GM06990 (cell line): Measurements from ENCODE around the gene CNTNAP2.

Source experiments
- DNase-seq: peaks from one replicate; pipeline ENCODE4 v3.0.0-alpha.2; 2011; ENCODE audit not compliant: insufficient read length; ENCODE audit errors: extremely low read depth
- H3K27me3 ChIP-seq: replicated peaks from 2 replicates; pipeline ENCODE4 v1.6.0; 2011; ENCODE audit warnings: low read length; ENCODE audit not compliant: control insufficient read depth, insufficient read depth
- H3K36me3 ChIP-seq: 2 replicates; pipeline ENCODE4 v1.5.1; 2011; ENCODE audit warnings: low read length; ENCODE audit not compliant: control insufficient read depth, insufficient read depth
- H3K4me3 ChIP-seq: replicated peaks from 2 replicates; pipeline ENCODE4 v1.5.1; 2011; ENCODE audit warnings: low read depth, mild to moderate bottlenecking, control low read depth, low read length
- CTCF ChIP-seq: IDR thresholded peaks from 2 replicates; pipeline ENCODE4 v1.5.1; 2011; ENCODE audit warnings: low read length, control low read depth, mild to moderate bottlenecking, inconsistent platforms; ENCODE audit not compliant: insufficient read depth, poor library complexity, severe bottlenecking

CNTNAP2 gene

GRCh38 chr7:146262527-146262926 lies 145.9 kb downstream of the CNTNAP2 start:
- Histone ChIP-seq H3K36me3 (no peaks in the 10 kb centered on the region), H3K27me3 (no peaks in the 10 kb centered on the region), H3K4me3 (no peak overlapping the region)
- DNase-seq = no peak
- TF ChIP-seq CTCF = no peak

- H3K27me3 ChIP-seq = no peaks in the 10 kb centered on the region
- no peak for DNase-seq
- no peak overlapping the region for H3K4me3 ChIP-seq
- TF ChIP-seq CTCF = no peak
- no peaks in the 10 kb centered on the region for H3K36me3 ChIP-seq
These were observed 160.3 kb downstream of the CNTNAP2 start for GRCh38 chr7:146276888-146277287.

- no peaks in the 10 kb centered on the region for H3K27me3 ChIP-seq
- no peaks in the 10 kb centered on the region for H3K36me3 ChIP-seq
- no peak overlapping the region for H3K4me3 ChIP-seq
- no peak for DNase-seq
- no peak for TF ChIP-seq CTCF
These were observed 168.8 kb downstream of the CNTNAP2 start for GRCh38 chr7:146285418-146285817.

GRCh38 chr7:146290746-146291145 lies 174.1 kb downstream of the CNTNAP2 start:
- no peaks in the 10 kb centered on the region for H3K27me3 ChIP-seq
- no peak for TF ChIP-seq CTCF
- no peak overlapping the region for H3K4me3 ChIP-seq
- no peaks in the 10 kb centered on the region for H3K36me3 ChIP-seq
- DNase-seq = no peak

GRCh38 chr7:146291900-146292299 lies 175.3 kb downstream of the CNTNAP2 start:
- Histone ChIP-seq H3K4me3 (no peak overlapping the region), H3K36me3 (no peaks in the 10 kb centered on the region), H3K27me3 (no peaks in the 10 kb centered on the region)
- no peak for TF ChIP-seq CTCF
- no peak for DNase-seq

GRCh38 chr7:146296028-146296427 lies 179.4 kb downstream of the CNTNAP2 start:
- Histone ChIP-seq H3K27me3 (no peaks in the 10 kb centered on the region), H3K4me3 (no peak overlapping the region), H3K36me3 (no peaks in the 10 kb centered on the region)
- no peak for DNase-seq
- TF ChIP-seq CTCF = no peak
